ENCODE results near the gene FAU. TPM values are rescaled to one million over a fixed set of nuclear protein-coding genes. Genes with fewer than 3 reads are reported as not detected.

FAU gene
- total RNA-seq, 1 experiment from 2014 or later, result 1,073 TPM

- TF ChIP-seq REST (IDR thresholded peaks at IDR 0.05; ENCODE audit: low read depth), result no peak
- TF ChIP-seq ATF3 (IDR thresholded peaks at IDR 0.05), result no peak
- TF ChIP-seq JUND (IDR thresholded peaks at IDR 0.05), result no peak
Observed at GRCh38 chr11:65120831-65121230, 1.1 kb downstream of the FAU start (continued).

DNA sequence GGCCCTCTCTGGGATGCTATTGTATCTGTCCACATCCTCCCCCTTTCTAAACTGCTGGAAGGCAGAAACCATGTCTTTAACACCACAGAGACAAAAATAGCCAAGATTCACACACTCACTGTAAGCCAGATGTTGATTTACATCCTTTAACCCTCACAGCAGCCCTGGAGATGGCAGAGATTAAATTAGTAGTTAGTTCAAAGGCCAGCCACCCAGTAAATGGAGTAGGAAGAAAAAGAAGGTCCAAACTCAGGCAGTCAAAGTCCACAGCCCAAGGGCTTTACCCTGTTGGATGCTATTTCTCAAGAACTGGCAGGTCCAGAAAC is 2.3 kb downstream of the FAU start:
- Histone ChIP-seq H3K9me3 (ENCODE audit: control insufficient read depth in 1 of 2, insufficient read depth in 1 of 2, low read depth in 1 of 2, low read length in 2 of 2) (no peaks in the 10 kb centered on the region), H4K20me1 (ENCODE audit: insufficient read depth) (no peaks in the 10 kb centered on the region; the same call in 1 of the 2 replicates), H3K4me1 (ENCODE audit: control insufficient read depth in 1 of 2, insufficient read depth in 2 of 2, low read length in 2 of 2) (peaks cover 16 to 37% of the 10 kb centered on the region in 2 experiments; a peak in 3 of 4 replicates), H3K27me3 (ENCODE audit: insufficient read depth, low read length) (no peaks in the 10 kb centered on the region), H2AFZ (ENCODE audit: low read depth, low read length, poor library complexity, severe bottlenecking) (no peak overlapping the region), H3K4me3 (replicated peaks in 1 of 2; ENCODE audit: low read depth in 1 of 2, low read length in 2 of 2) (no peak overlapping the region), H3K79me2 (ENCODE audit: insufficient read depth, low read length) (peaks cover 74% of the 10 kb centered on the region), H3K9me2 (ENCODE audit: insufficient read depth) (no peaks in the 10 kb centered on the region), H3K9ac (ENCODE audit: low read length) (peak overlapping the region; percentile 93; the same call in 1 of the 2 replicates), H3K4me2 (ENCODE audit: low read length) (no peak overlapping the region), H3K36me3 (ENCODE audit: control insufficient read depth in 1 of 2, insufficient read depth in 2 of 2, low read length in 2 of 2) (peaks cover 14 to 50% of the 10 kb centered on the region in 2 experiments), H3K27ac (ENCODE audit: low read depth, low read length) (no peak overlapping the region)
- ChIA-PET POLR2A (no interaction called here), CTCF (interaction anchor here (0.6 kb wide), 1 partner anchor 58 kb away, joined by 3 read pairs; no protein-coding TSS in a partner anchor), RAD21 (ENCODE audit: low non-redundant PET in 1 of 2, low total read pairs in 2 of 2, uncharacterized antibody in 2 of 2, unreplicated experiment in 2 of 2) (no interaction called here)
- TF ChIP-seq ZBTB33 (IDR thresholded peaks at IDR 0.05; ENCODE audit: extremely low read depth, insufficient replicate concordance, low read length), result no peak
- TF ChIP-seq, protein P1, sequence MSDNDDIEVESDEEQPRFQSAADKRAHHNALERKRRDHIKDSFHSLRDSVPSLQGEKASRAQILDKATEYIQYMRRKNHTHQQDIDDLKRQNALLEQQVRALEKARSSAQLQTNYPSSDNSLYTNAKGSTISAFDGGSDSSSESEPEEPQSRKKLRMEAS (IDR thresholded peaks at IDR 0.05), result no peak
- no peak for TF ChIP-seq SP1 (IDR thresholded peaks at IDR 0.05; ENCODE audit: low read depth)
- no peak for TF ChIP-seq ZNF274 (IDR thresholded peaks at IDR 0.05; ENCODE audit: low read depth, low read length)
- TF ChIP-seq FOSL1 (IDR thresholded peaks at IDR 0.05; ENCODE audit: low read depth), result no peak
- TF ChIP-seq EGR1 (IDR thresholded peaks at IDR 0.05; ENCODE audit: low read depth), result no peak
- TF ChIP-seq EZH2phosphoT487 (IDR thresholded peaks at IDR 0.05; ENCODE audit: borderline replicate concordance), result no peak
- no peak for TF ChIP-seq CEBPB (IDR thresholded peaks at IDR 0.05; ENCODE audit: low read depth)
- no peak for TF ChIP-seq SIN3A (IDR thresholded peaks at IDR 0.05; ENCODE audit: low read depth)
- BruUV-seq (replicated peaks), result no TSS peak
- ATAC-seq, result no peak
- intact Hi-C loops (cut with micrococcal nuclease), result loop anchor here (5.0 to 10.0 kb wide), 3 partner anchors 107 to 332 kb away; partner anchors contain the start of genes ARL2 and ATG2A
- no peak for DNase-seq (ENCODE audit: low read depth, low spot score)

Measured in HCT116 (cell line).